ENCODE measurements around the gene ANO7. TPM values are rescaled to one million over a fixed set of nuclear protein-coding genes. Genes with fewer than 3 reads are reported as not detected.

The ANO7 gene
- polyA plus RNA-seq, 1 donor from 2014 or later = not detected

- H3F3A ChIP-seq (ENCODE audit: insufficient read depth, low read length, poor library complexity, severe bottlenecking) = no peaks in the 10 kb centered on the region
- no peaks in the 10 kb centered on the region for H3K27me3 ChIP-seq (ENCODE audit: insufficient read depth, low read depth, low read length)
- no peaks in the 10 kb centered on the region for H3K9me2 ChIP-seq (ENCODE audit: insufficient read depth, low read length)
- TF ChIP-seq EP300 (conservative IDR thresholded peaks at IDR 0.05; ENCODE audit: poor library complexity, severe bottlenecking) = no peak
- no peak for TF ChIP-seq TAF1 (IDR thresholded peaks at IDR 0.05; ENCODE audit: low read depth)
- TF ChIP-seq RAD21 (conservative IDR thresholded peaks at IDR 0.05) = no peak
- no peak for TF ChIP-seq SMC3 (conservative IDR thresholded peaks at IDR 0.05; ENCODE audit: poor library complexity)
- no peak for TF ChIP-seq CTCF (IDR thresholded peaks at IDR 0.05; ENCODE audit: poor library complexity, severe bottlenecking)
- no peak for TF ChIP-seq MXI1 (conservative IDR thresholded peaks at IDR 0.05; ENCODE audit: poor library complexity, severe bottlenecking)
- TF ChIP-seq REST (IDR thresholded peaks at IDR 0.05; ENCODE audit: borderline replicate concordance) = no peak
- TF ChIP-seq EZH2 (IDR thresholded peaks at IDR 0.05; ENCODE audit: borderline replicate concordance, insufficient read depth, low read length, poor library complexity, severe bottlenecking) = no peak
- no peak for TF ChIP-seq POLR2AphosphoS5 (IDR thresholded peaks at IDR 0.05)
- H3K9me3 ChIP-seq (ENCODE audit: low read length) = no peaks in the 10 kb centered on the region
- no peak overlapping the region for H2AFZ ChIP-seq (ENCODE audit: low read depth, low read length)
- no peak overlapping the region for H3K27ac ChIP-seq (ENCODE audit: low read length)
- no peak overlapping the region for H3K4me3 ChIP-seq (ENCODE audit: low read length)
- no peaks in the 10 kb centered on the region for H3K79me2 ChIP-seq (replicated peaks; ENCODE audit: insufficient read depth, low read length)
- no peak overlapping the region for H3K4me2 ChIP-seq (ENCODE audit: low read length)
- no peaks in the 10 kb centered on the region for H4K20me1 ChIP-seq (ENCODE audit: insufficient read depth)
- no peaks in the 10 kb centered on the region for H3K36me3 ChIP-seq (ENCODE audit: insufficient read depth, low read length)
- H3K9ac ChIP-seq (ENCODE audit: low read length) = no peak overlapping the region
Measured at GRCh38 chr2:241189856-241190201, 1.4 kb downstream of the ANO7 start.

- no peak overlapping the region for H3K9ac ChIP-seq (ENCODE audit: low read length)
- H3K4me2 ChIP-seq (ENCODE audit: low read length) = no peak overlapping the region
- H3K79me2 ChIP-seq (replicated peaks; ENCODE audit: insufficient read depth, low read length) = no peaks in the 10 kb centered on the region
- H3F3A ChIP-seq (ENCODE audit: insufficient read depth, low read length, poor library complexity, severe bottlenecking) = no peaks in the 10 kb centered on the region
- no peaks in the 10 kb centered on the region for H3K36me3 ChIP-seq (ENCODE audit: insufficient read depth, low read length)
- H2AFZ ChIP-seq (ENCODE audit: low read depth, low read length) = no peak overlapping the region
- no peaks in the 10 kb centered on the region for H4K20me1 ChIP-seq (ENCODE audit: insufficient read depth)
- no peak overlapping the region for H3K4me3 ChIP-seq (ENCODE audit: low read length)
- no peak overlapping the region for H3K27ac ChIP-seq (ENCODE audit: low read length)
- no peak for TF ChIP-seq EP300 (conservative IDR thresholded peaks at IDR 0.05; ENCODE audit: poor library complexity, severe bottlenecking)
- no peak for TF ChIP-seq CTCF (IDR thresholded peaks at IDR 0.05; ENCODE audit: poor library complexity, severe bottlenecking)
- TF ChIP-seq EZH2 (IDR thresholded peaks at IDR 0.05; ENCODE audit: borderline replicate concordance, insufficient read depth, low read length, poor library complexity, severe bottlenecking) = no peak
- no peak for TF ChIP-seq MXI1 (conservative IDR thresholded peaks at IDR 0.05; ENCODE audit: poor library complexity, severe bottlenecking)
- no peak for TF ChIP-seq REST (IDR thresholded peaks at IDR 0.05; ENCODE audit: borderline replicate concordance)
- no peak for TF ChIP-seq RAD21 (conservative IDR thresholded peaks at IDR 0.05)
- no peak for TF ChIP-seq POLR2AphosphoS5 (IDR thresholded peaks at IDR 0.05)
- TF ChIP-seq SMC3 (conservative IDR thresholded peaks at IDR 0.05; ENCODE audit: poor library complexity) = no peak
- no peak for TF ChIP-seq TAF1 (IDR thresholded peaks at IDR 0.05; ENCODE audit: low read depth)
- H3K9me2 ChIP-seq (ENCODE audit: insufficient read depth, low read length) = no peaks in the 10 kb centered on the region
- no peaks in the 10 kb centered on the region for H3K27me3 ChIP-seq (ENCODE audit: insufficient read depth, low read depth, low read length)
- H3K9me3 ChIP-seq (ENCODE audit: low read length) = no peaks in the 10 kb centered on the region
Measured at GRCh38 chr2:241190291-241190981, 2.0 kb downstream of the ANO7 start.

All from neural cell (in vitro differentiated cells).